Neural cell (in vitro differentiated cells): Measurements from ENCODE around the gene RPL13A.

Experiments
- CTCF ChIP-seq: fragments of 450-650 bp; IDR thresholded peaks from 2 replicates; pipeline ENCODE4 v1.5.1; 2014; ENCODE audit warnings: antibody characterized with exemption, mild to moderate bottlenecking, moderate library complexity; ENCODE audit not compliant: poor library complexity, severe bottlenecking
- EP300 ChIP-seq: fragments of 450-650 bp; conservative IDR thresholded peaks from 2 replicates; pipeline ENCODE4 v1.6.1; 2014; ENCODE audit warnings: antibody characterized with exemption, mild to moderate bottlenecking, moderate library complexity; ENCODE audit not compliant: poor library complexity, severe bottlenecking
- MXI1 ChIP-seq: fragments of 450-650 bp; conservative IDR thresholded peaks from 2 replicates; pipeline ENCODE4 v1.6.1; 2014; ENCODE audit warnings: antibody characterized with exemption, mild to moderate bottlenecking; ENCODE audit not compliant: poor library complexity, severe bottlenecking
- POLR2AphosphoS5 ChIP-seq: IDR thresholded peaks from 2 replicates; pipeline ENCODE4 v1.6.1; 2012
- RAD21 ChIP-seq: fragments of 450-650 bp; conservative IDR thresholded peaks from 2 replicates; pipeline ENCODE4 v1.6.1; 2014; ENCODE audit warnings: antibody characterized with exemption, mild to moderate bottlenecking, moderate library complexity
- TAF1 ChIP-seq: IDR thresholded peaks from 2 replicates; pipeline ENCODE4 v1.6.1; 2012; ENCODE audit warnings: low read depth
- TF ChIP-seq, protein P1 (sequence below): IDR thresholded peaks from 2 replicates; pipeline ENCODE4 v1.6.1; 2012; ENCODE audit warnings: borderline replicate concordance

DNA sequence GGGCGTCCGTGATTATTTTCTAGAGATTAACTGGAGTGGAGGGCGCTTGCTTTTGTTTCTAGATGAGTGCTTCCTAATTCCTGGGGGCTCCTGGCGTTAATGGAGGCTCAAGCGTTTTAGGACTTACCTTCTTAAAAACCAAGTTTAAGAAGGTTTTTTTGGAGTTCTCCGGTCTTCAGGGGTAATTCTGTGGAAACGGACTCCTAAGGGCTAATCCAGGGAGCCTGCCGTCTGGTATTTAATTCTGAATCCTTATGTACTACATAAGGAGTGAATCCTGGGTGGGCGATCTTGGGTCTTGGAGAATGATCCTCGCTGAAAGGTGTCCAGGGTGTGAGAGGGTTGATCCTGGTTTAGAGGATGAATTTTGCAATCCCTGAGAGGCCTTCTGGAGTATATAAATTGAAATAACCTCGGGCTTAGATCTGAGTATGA is 9.2 kb downstream of the RPL13A start:
- TF ChIP-seq POLR2AphosphoS5: no peak
- TF ChIP-seq CTCF: no peak
- no peak for TF ChIP-seq EP300
- no peak for TF ChIP-seq TAF1
- TF ChIP-seq, protein P1, sequence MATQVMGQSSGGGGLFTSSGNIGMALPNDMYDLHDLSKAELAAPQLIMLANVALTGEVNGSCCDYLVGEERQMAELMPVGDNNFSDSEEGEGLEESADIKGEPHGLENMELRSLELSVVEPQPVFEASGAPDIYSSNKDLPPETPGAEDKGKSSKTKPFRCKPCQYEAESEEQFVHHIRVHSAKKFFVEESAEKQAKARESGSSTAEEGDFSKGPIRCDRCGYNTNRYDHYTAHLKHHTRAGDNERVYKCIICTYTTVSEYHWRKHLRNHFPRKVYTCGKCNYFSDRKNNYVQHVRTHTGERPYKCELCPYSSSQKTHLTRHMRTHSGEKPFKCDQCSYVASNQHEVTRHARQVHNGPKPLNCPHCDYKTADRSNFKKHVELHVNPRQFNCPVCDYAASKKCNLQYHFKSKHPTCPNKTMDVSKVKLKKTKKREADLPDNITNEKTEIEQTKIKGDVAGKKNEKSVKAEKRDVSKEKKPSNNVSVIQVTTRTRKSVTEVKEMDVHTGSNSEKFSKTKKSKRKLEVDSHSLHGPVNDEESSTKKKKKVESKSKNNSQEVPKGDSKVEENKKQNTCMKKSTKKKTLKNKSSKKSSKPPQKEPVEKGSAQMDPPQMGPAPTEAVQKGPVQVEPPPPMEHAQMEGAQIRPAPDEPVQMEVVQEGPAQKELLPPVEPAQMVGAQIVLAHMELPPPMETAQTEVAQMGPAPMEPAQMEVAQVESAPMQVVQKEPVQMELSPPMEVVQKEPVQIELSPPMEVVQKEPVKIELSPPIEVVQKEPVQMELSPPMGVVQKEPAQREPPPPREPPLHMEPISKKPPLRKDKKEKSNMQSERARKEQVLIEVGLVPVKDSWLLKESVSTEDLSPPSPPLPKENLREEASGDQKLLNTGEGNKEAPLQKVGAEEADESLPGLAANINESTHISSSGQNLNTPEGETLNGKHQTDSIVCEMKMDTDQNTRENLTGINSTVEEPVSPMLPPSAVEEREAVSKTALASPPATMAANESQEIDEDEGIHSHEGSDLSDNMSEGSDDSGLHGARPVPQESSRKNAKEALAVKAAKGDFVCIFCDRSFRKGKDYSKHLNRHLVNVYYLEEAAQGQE: no peak
- no peak for TF ChIP-seq MXI1
- TF ChIP-seq RAD21: no peak
